Neural cell (in vitro differentiated cells): ENCODE measurements around the gene MYO7A. TPM values are rescaled to one million over a fixed set of nuclear protein-coding genes. Genes with fewer than 3 reads are reported as not detected.

Experiments
- H2AFZ ChIP-seq: fragments of 200-600, 300-800 bp; sonication (generic), shearing (Covaris generic); 2 replicates; pipeline ENCODE4 v1.6.0; 2014; ENCODE audit warnings: low read depth, mild to moderate bottlenecking, antibody characterized with exemption, low read length, moderate library complexity
- H3F3A ChIP-seq: fragments of 200-600 bp; shearing (Covaris generic); 2 replicates; pipeline ENCODE4 v1.6.1; 2016; ENCODE audit warnings: mild to moderate bottlenecking, moderate library complexity, mixed read lengths, antibody characterized with exemption, low read length; ENCODE audit not compliant: insufficient read depth, poor library complexity, severe bottlenecking
- H3K27ac ChIP-seq: fragments of 200-600, 300-800 bp; sonication (generic), shearing (Covaris generic); 2 replicates; pipeline ENCODE4 v1.5.1; 2014; ENCODE audit warnings: mild to moderate bottlenecking, low read length, moderate library complexity
- H3K27me3 ChIP-seq: fragments of 300-800, 200-600 bp; sonication (generic), shearing (Covaris generic); 2 replicates; pipeline ENCODE4 v1.6.0; 2014; ENCODE audit warnings: mild to moderate bottlenecking, low read depth, low read length, moderate library complexity; ENCODE audit not compliant: insufficient read depth
- H3K36me3 ChIP-seq: fragments of 300-800, 200-600 bp; sonication (generic), shearing (Covaris generic); 2 replicates; pipeline ENCODE4 v1.5.1; 2014; ENCODE audit warnings: mild to moderate bottlenecking, antibody characterized with exemption, low read length, moderate library complexity; ENCODE audit not compliant: insufficient read depth
- H3K4me2 ChIP-seq: fragments of 300-800, 200-600 bp; sonication (generic), shearing (Covaris generic); 2 replicates; pipeline ENCODE4 v1.6.0; 2014; ENCODE audit warnings: mild to moderate bottlenecking, low read length
- H3K4me3 ChIP-seq: fragments of 300-800, 200-600 bp; sonication (generic), shearing (Covaris generic); 2 replicates; pipeline ENCODE4 v1.5.1; 2014; ENCODE audit warnings: mild to moderate bottlenecking, low read length, moderate library complexity
- H3K79me2 ChIP-seq: fragments of 200-600 bp; shearing (Covaris generic); replicated peaks from 2 replicates; pipeline ENCODE4 v1.6.0; 2014; ENCODE audit warnings: mild to moderate bottlenecking, low read length, moderate library complexity; ENCODE audit not compliant: insufficient read depth
- H3K9ac ChIP-seq: fragments of 300-800, 200-600 bp; sonication (generic), shearing (Covaris generic); 2 replicates; pipeline ENCODE4 v1.6.1; 2016; ENCODE audit warnings: mild to moderate bottlenecking, low read length, mixed read lengths
- H3K9me2 ChIP-seq: fragments of 200-600 bp; shearing (Covaris generic); 2 replicates; pipeline ENCODE4 v1.6.1; 2016; ENCODE audit warnings: mild to moderate bottlenecking, low read length, mixed read lengths; ENCODE audit not compliant: insufficient read depth
- H3K9me3 ChIP-seq: fragments of 200-600, 300-800 bp; sonication (generic), shearing (Covaris generic); 2 replicates; pipeline ENCODE4 v1.6.1; 2016; ENCODE audit warnings: mild to moderate bottlenecking, mixed run types, low read length, moderate library complexity, mixed read lengths
- H4K20me1 ChIP-seq: fragments of 200-600 bp; shearing (Covaris generic); 2 replicates; pipeline ENCODE4 v1.6.1; 2016; ENCODE audit warnings: mild to moderate bottlenecking, mixed run types; ENCODE audit not compliant: insufficient read depth
- CTCF ChIP-seq: fragments of 450-650 bp; IDR thresholded peaks from 2 replicates; pipeline ENCODE4 v1.5.1; 2014; ENCODE audit warnings: antibody characterized with exemption, mild to moderate bottlenecking, moderate library complexity; ENCODE audit not compliant: poor library complexity, severe bottlenecking
- EP300 ChIP-seq: fragments of 450-650 bp; conservative IDR thresholded peaks from 2 replicates; pipeline ENCODE4 v1.6.1; 2014; ENCODE audit warnings: antibody characterized with exemption, mild to moderate bottlenecking, moderate library complexity; ENCODE audit not compliant: poor library complexity, severe bottlenecking
- EZH2 ChIP-seq: fragments of 200-600, 300-800 bp; shearing (Covaris generic), sonication (generic); IDR thresholded peaks from 2 replicates; pipeline ENCODE4 v1.6.1; 2014; ENCODE audit warnings: antibody characterized with exemption, low read length, borderline replicate concordance, mild to moderate bottlenecking; ENCODE audit not compliant: insufficient read depth, poor library complexity, severe bottlenecking
- MXI1 ChIP-seq: fragments of 450-650 bp; conservative IDR thresholded peaks from 2 replicates; pipeline ENCODE4 v1.6.1; 2014; ENCODE audit warnings: antibody characterized with exemption, mild to moderate bottlenecking; ENCODE audit not compliant: poor library complexity, severe bottlenecking
- POLR2AphosphoS5 ChIP-seq: IDR thresholded peaks from 2 replicates; pipeline ENCODE4 v1.6.1; 2012
- RAD21 ChIP-seq: fragments of 450-650 bp; conservative IDR thresholded peaks from 2 replicates; pipeline ENCODE4 v1.6.1; 2014; ENCODE audit warnings: antibody characterized with exemption, mild to moderate bottlenecking, moderate library complexity
- REST ChIP-seq: IDR thresholded peaks from 2 replicates; pipeline ENCODE4 v1.6.1; 2012; ENCODE audit warnings: borderline replicate concordance
- SMC3 ChIP-seq: fragments of 450-650 bp; conservative IDR thresholded peaks from 2 replicates; pipeline ENCODE4 v1.6.1; 2014; ENCODE audit warnings: antibody characterized with exemption, mild to moderate bottlenecking, moderate library complexity; ENCODE audit not compliant: poor library complexity
- TAF1 ChIP-seq: IDR thresholded peaks from 2 replicates; pipeline ENCODE4 v1.6.1; 2012; ENCODE audit warnings: low read depth
- polyA plus RNA-seq: library from polyadenylated mRNA; depleted of rRNA; stranded (reverse); fragments of >200 nt; gene quantifications from 2 replicates; pipeline ENCODE4 v1.2.3, GENCODE V29; 2014

MYO7A gene
- polyA plus RNA-seq, 1 donor from 2014 or later: 0.61 TPM

- H3K27me3 ChIP-seq: no peaks in the 10 kb centered on the region
- no peak overlapping the region for H3K27ac ChIP-seq
- no peaks in the 10 kb centered on the region for H3F3A ChIP-seq
These were observed 2.9 kb downstream of the MYO7A start for GRCh38 chr11:77130763-77131513.

GRCh38 chr11:77131560-77131959 lies 3.5 kb downstream of the MYO7A start:
- Histone ChIP-seq H3K9ac (no peak overlapping the region), H3K9me3 (no peaks in the 10 kb centered on the region), H3K36me3 (no peaks in the 10 kb centered on the region), H2AFZ (no peak overlapping the region), H3K27ac (no peak overlapping the region), H3K27me3 (no peaks in the 10 kb centered on the region), H3K79me2 (no peaks in the 10 kb centered on the region), H3K4me3 (no peak overlapping the region), H3F3A (no peaks in the 10 kb centered on the region), H3K4me2 (no peak overlapping the region), H3K9me2 (no peaks in the 10 kb centered on the region), H4K20me1 (no peaks in the 10 kb centered on the region)
- TF ChIP-seq EP300: no peak
- TF ChIP-seq TAF1: no peak
- TF ChIP-seq REST: no peak
- no peak for TF ChIP-seq EZH2
- TF ChIP-seq SMC3: no peak
- no peak for TF ChIP-seq MXI1
- TF ChIP-seq POLR2AphosphoS5: no peak
- TF ChIP-seq CTCF: no peak
- TF ChIP-seq RAD21: no peak

More at GRCh38 chr11:77130763-77131513, 2.9 kb downstream of the MYO7A start:
- Histone ChIP-seq H2AFZ (no peak overlapping the region), H4K20me1 (no peaks in the 10 kb centered on the region), H3K9me2 (no peaks in the 10 kb centered on the region), H3K9ac (no peak overlapping the region), H3K4me3 (no peak overlapping the region), H3K79me2 (no peaks in the 10 kb centered on the region), H3K9me3 (no peaks in the 10 kb centered on the region), H3K4me2 (no peak overlapping the region), H3K36me3 (no peaks in the 10 kb centered on the region)
- no peak for TF ChIP-seq EP300
- no peak for TF ChIP-seq RAD21
- no peak for TF ChIP-seq EZH2
- TF ChIP-seq TAF1: no peak
